Measurements from ENCODE around the gene LIMK1. TPM values are rescaled to one million over a fixed set of nuclear protein-coding genes. Genes with fewer than 3 reads are reported as not detected.
"Not testable (repeated sequence)": the region's sequence is repeated elsewhere in the genome, so short reads cannot be mapped to it uniquely, and the experiment has no call there.

The LIMK1 gene
- total RNA-seq, 1 donor from 2014 or later: 20.3 TPM

GRCh38 chr7:74153736-74154135 lies 70.1 kb downstream of the LIMK1 start:
- no peak for DNase-seq (ENCODE audit: extremely low spot score, unreplicated experiment)
- no peaks in the 10 kb centered on the region for H3K36me3 Mint-ChIP-seq (ENCODE audit: unreplicated experiment)
- H3K4me1 Mint-ChIP-seq (ENCODE audit: unreplicated experiment): no peaks in the 10 kb centered on the region
- TF ChIP-seq CTCF (IDR thresholded peaks at IDR 0.05): no peak
- no peaks in the 10 kb centered on the region for H3K9me3 Mint-ChIP-seq (ENCODE audit: unreplicated experiment)
- no peak overlapping the region for H3K4me3 Mint-ChIP-seq (ENCODE audit: unreplicated experiment)
- no peaks in the 10 kb centered on the region for H3K27me3 Mint-ChIP-seq (ENCODE audit: unreplicated experiment)
- H3K27ac Mint-ChIP-seq (ENCODE audit: unreplicated experiment): no peak overlapping the region

GRCh38 chr7:74155810-74156395 lies 72.3 kb downstream of the LIMK1 start:
- Mint-ChIP-seq H3K36me3 (ENCODE audit: unreplicated experiment) (no peaks in the 10 kb centered on the region), H3K27me3 (ENCODE audit: unreplicated experiment) (no peaks in the 10 kb centered on the region), H3K27ac (ENCODE audit: unreplicated experiment) (no peak overlapping the region), H3K9me3 (ENCODE audit: unreplicated experiment) (no peaks in the 10 kb centered on the region), H3K4me1 (ENCODE audit: unreplicated experiment) (no peaks in the 10 kb centered on the region), H3K4me3 (ENCODE audit: unreplicated experiment) (no peak overlapping the region)
- no peak for TF ChIP-seq CTCF (IDR thresholded peaks at IDR 0.05)
- DNase-seq (ENCODE audit: extremely low spot score, unreplicated experiment): no peak

GRCh38 chr7:74157605-74158004 lies 74.0 kb downstream of the LIMK1 start:
- DNase-seq (ENCODE audit: extremely low spot score, unreplicated experiment): no peak
- no peaks in the 10 kb centered on the region for H3K27me3 Mint-ChIP-seq (ENCODE audit: unreplicated experiment)
- no peak overlapping the region for H3K4me3 Mint-ChIP-seq (ENCODE audit: unreplicated experiment)
- H3K4me1 Mint-ChIP-seq (ENCODE audit: unreplicated experiment): no peaks in the 10 kb centered on the region
- no peak overlapping the region for H3K27ac Mint-ChIP-seq (ENCODE audit: unreplicated experiment)
- H3K36me3 Mint-ChIP-seq (ENCODE audit: unreplicated experiment): no peaks in the 10 kb centered on the region
- no peak for TF ChIP-seq CTCF (IDR thresholded peaks at IDR 0.05)
- H3K9me3 Mint-ChIP-seq (ENCODE audit: unreplicated experiment): no peaks in the 10 kb centered on the region

- TF ChIP-seq CTCF (IDR thresholded peaks at IDR 0.05): peak; percentile 53
- Mint-ChIP-seq H3K4me1 (ENCODE audit: unreplicated experiment) (peaks cover 5% of the 10 kb centered on the region), H3K9me3 (ENCODE audit: unreplicated experiment) (no peaks in the 10 kb centered on the region), H3K4me3 (ENCODE audit: unreplicated experiment) (no peak overlapping the region), H3K27ac (ENCODE audit: unreplicated experiment) (no peak overlapping the region), H3K36me3 (ENCODE audit: unreplicated experiment) (no peaks in the 10 kb centered on the region), H3K27me3 (ENCODE audit: unreplicated experiment) (no peaks in the 10 kb centered on the region)
- DNase-seq (ENCODE audit: extremely low spot score, unreplicated experiment): no peak
These were observed 81.4 kb downstream of the LIMK1 start for GRCh38 chr7:74164985-74165456.

- H3K9me3 Mint-ChIP-seq (ENCODE audit: unreplicated experiment): no peaks in the 10 kb centered on the region
- peaks cover 5% of the 10 kb centered on the region for H3K4me1 Mint-ChIP-seq (ENCODE audit: unreplicated experiment)
- no peak overlapping the region for H3K4me3 Mint-ChIP-seq (ENCODE audit: unreplicated experiment)
- no peaks in the 10 kb centered on the region for H3K36me3 Mint-ChIP-seq (ENCODE audit: unreplicated experiment)
- no peaks in the 10 kb centered on the region for H3K27me3 Mint-ChIP-seq (ENCODE audit: unreplicated experiment)
- no peak for TF ChIP-seq CTCF (IDR thresholded peaks at IDR 0.05)
- no peak overlapping the region for H3K27ac Mint-ChIP-seq (ENCODE audit: unreplicated experiment)
- no peak for DNase-seq (ENCODE audit: extremely low spot score, unreplicated experiment)
These were observed 82.4 kb downstream of the LIMK1 start for GRCh38 chr7:74165867-74166593.

GRCh38 chr7:74167324-74167723 lies 83.7 kb downstream of the LIMK1 start:
- not testable (repeated sequence) for H3K27me3 Mint-ChIP-seq (ENCODE audit: unreplicated experiment); H3K9me3 Mint-ChIP-seq (ENCODE audit: unreplicated experiment); H3K4me3 Mint-ChIP-seq (ENCODE audit: unreplicated experiment); H3K4me1 Mint-ChIP-seq (ENCODE audit: unreplicated experiment); DNase-seq (ENCODE audit: extremely low spot score, unreplicated experiment); H3K36me3 Mint-ChIP-seq (ENCODE audit: unreplicated experiment); H3K27ac Mint-ChIP-seq (ENCODE audit: unreplicated experiment)
